HG02943 (cell line): ENCODE results near the gene TCERG1L.

Experiments used
- ATAC-seq: cut with Tn5 transposase; IDR thresholded peaks from one replicate; pipeline ENCODE4 v1.9.1; 2021; ENCODE audit warnings: mild to moderate bottlenecking, low read depth, moderate library complexity; ENCODE audit not compliant: unreplicated experiment

Gene TCERG1L

GRCh38 chr10:131213741-131214505 is 97.6 kb downstream of the TCERG1L start:
- ATAC-seq: no peak

GRCh38 chr10:131212763-131213325 is 98.7 kb downstream of the TCERG1L start:
- ATAC-seq: no peak

- no peak for ATAC-seq
These were observed 99.4 kb downstream of the TCERG1L start for GRCh38 chr10:131211965-131212619.

- no peak for ATAC-seq
These were observed 100.0 kb downstream of the TCERG1L start for GRCh38 chr10:131211559-131211958.

- ATAC-seq: no peak
These were observed 100.4 kb downstream of the TCERG1L start for GRCh38 chr10:131211146-131211545.

GRCh38 chr10:131210181-131210580 is 101.3 kb downstream of the TCERG1L start:
- ATAC-seq: no peak

- ATAC-seq: no peak
These were observed 103.7 kb downstream of the TCERG1L start for GRCh38 chr10:131207584-131208532.

- no peak for ATAC-seq
These were observed 104.3 kb downstream of the TCERG1L start for GRCh38 chr10:131207176-131207575.

GRCh38 chr10:131206111-131206995 is 105.2 kb downstream of the TCERG1L start:
- ATAC-seq: no peak

GRCh38 chr10:131205556-131205955 is 106.0 kb downstream of the TCERG1L start:
- no peak for ATAC-seq

- no peak for ATAC-seq
These were observed 106.9 kb downstream of the TCERG1L start for GRCh38 chr10:131204406-131205152.

- ATAC-seq: no peak
These were observed 107.8 kb downstream of the TCERG1L start for GRCh38 chr10:131203456-131204357.

GRCh38 chr10:131202990-131203389 is 108.5 kb downstream of the TCERG1L start:
- no peak for ATAC-seq

GRCh38 chr10:131201741-131202515 is 109.6 kb downstream of the TCERG1L start:
- ATAC-seq: no peak

- no peak for ATAC-seq
These were observed 110.6 kb downstream of the TCERG1L start for GRCh38 chr10:131200856-131201470.

- no peak for ATAC-seq
These were observed 111.9 kb downstream of the TCERG1L start for GRCh38 chr10:131199646-131200045.

- ATAC-seq: no peak
These were observed 112.7 kb downstream of the TCERG1L start for GRCh38 chr10:131198843-131199242.
